Measurements from ENCODE around the gene IMPDH2. TPM values are rescaled to one million over a fixed set of nuclear protein-coding genes. Genes with fewer than 3 reads are reported as not detected.

IMPDH2 gene
- polyA plus RNA-seq, 3 donors, result 20.8 to 67.3 (median 21.0) TPM

- under 1% methylated on average over 60 of the region's 60 CpGs for WGBS (ENCODE audit: insufficient coverage)
- TF ChIP-seq CTCF (IDR thresholded peaks at IDR 0.05), result no peak
Observed at GRCh38 chr3:49021213-49021812, 7.9 kb downstream of the IMPDH2 start.

GRCh38 chr3:49020330-49021212 is 8.6 kb downstream of the IMPDH2 start:
- Histone ChIP-seq H2AFZ (ENCODE audit: insufficient read depth, low read depth, low read length, poor library complexity, severe bottlenecking) (peak overlapping the region; percentile 16), H3K9me3 (replicated peaks in 1 of 2; ENCODE audit: control insufficient read depth in 1 of 2, insufficient read depth in 1 of 2, low read length in 2 of 2) (no peaks in the 10 kb centered on the region), H3K9ac (ENCODE audit: insufficient read depth, low read length, poor library complexity, severe bottlenecking) (peak overlapping the region; percentile 98), H3K79me2 (ENCODE audit: insufficient read depth, low read length) (peaks cover 62% of the 10 kb centered on the region), H3K36me3 (replicated peaks in 1 of 2; ENCODE audit: control insufficient read depth in 1 of 2, insufficient read depth in 2 of 2, low read length in 2 of 2) (peaks cover 28 to 39% of the 10 kb centered on the region in 2 donors), H3K27me3 (ENCODE audit: control insufficient read depth in 2 of 2, insufficient read depth in 2 of 2, low read length in 2 of 2) (no peaks in the 10 kb centered on the region), H3K4me2 (replicated peaks; ENCODE audit: extremely low read depth, low read length, poor library complexity, severe bottlenecking) (peak overlapping the region; percentile 94), H4K20me1 (ENCODE audit: insufficient read depth, low read length) (peaks cover 7% of the 10 kb centered on the region), H3K27ac (ENCODE audit: low read depth in 1 of 2, low read length in 2 of 2) (peak overlapping the region; percentile 98), H3K4me1 (ENCODE audit: control insufficient read depth in 1 of 2, insufficient read depth in 2 of 2, low read length in 2 of 2) (peaks cover 41 to 50% of the 10 kb centered on the region in 2 donors), H3K4me3 (replicated peaks in 1 of 3; ENCODE audit: low read depth in 2 of 3, low read length in 3 of 3) (peak overlapping the region; percentile 71 to 90 (median 84))
- H3K36me3 Mint-ChIP-seq, result peaks cover 32 to 35% of the 10 kb centered on the region in 2 donors
- peak; percentile 68 to 83 (median 76) for DNase-seq
- H3K4me3 Mint-ChIP-seq, result peak overlapping the region; percentile 90 to 92
- peak overlapping the region; percentile 96 to 99 (median 98) for H3K27ac Mint-ChIP-seq
- no peaks in the 10 kb centered on the region for H3K9me3 Mint-ChIP-seq
- H3K4me1 Mint-ChIP-seq, result peaks cover 32% of the 10 kb centered on the region
- under 1% methylated on average over 39 of the region's 51 CpGs for WGBS (ENCODE audit: insufficient coverage)
- intact Hi-C loops (cut with micrococcal nuclease), result loop anchor here (1.0 to 5.0 kb wide), 4 partner anchors 9 to 72 kb away; partner anchors contain the start of genes QRICH1 (in 2 of the 2) and IMPDH2 (in 1 of the 2)
- H3K27me3 Mint-ChIP-seq (ENCODE audit: low read depth in 3 of 3), result peaks cover 0 to 2% (median 0%) of the 10 kb centered on the region in 3 donors
- TF ChIP-seq CTCF (IDR thresholded peaks at IDR 0.05), result no peak

More at GRCh38 chr3:49021213-49021812, 7.9 kb downstream of the IMPDH2 start:
- H3K4me1 Mint-ChIP-seq, result peaks cover 34% of the 10 kb centered on the region
- H3K4me2 ChIP-seq (replicated peaks; ENCODE audit: extremely low read depth, low read length, poor library complexity, severe bottlenecking), result peak overlapping the region; percentile 94
- H3K9me3 ChIP-seq (replicated peaks in 1 of 2; ENCODE audit: control insufficient read depth in 1 of 2, insufficient read depth in 1 of 2, low read length in 2 of 2), result no peaks in the 10 kb centered on the region
- peak overlapping the region; percentile 96 to 99 (median 98) for H3K27ac Mint-ChIP-seq
- peak overlapping the region; percentile 98 for H3K9ac ChIP-seq (ENCODE audit: insufficient read depth, low read length, poor library complexity, severe bottlenecking)
- intact Hi-C loops (cut with micrococcal nuclease), result loop anchor here (1.0 to 5.0 kb wide), 3 partner anchors 8 to 71 kb away; partner anchors contain the start of genes QRICH1 (in 2 of the 2) and IMPDH2 (in 1 of the 2)
- peaks cover 7% of the 10 kb centered on the region for H4K20me1 ChIP-seq (ENCODE audit: insufficient read depth, low read length)
- peak overlapping the region; percentile 98 for H3K27ac ChIP-seq (ENCODE audit: low read depth in 1 of 2, low read length in 2 of 2)
- no peaks in the 10 kb centered on the region for H3K9me3 Mint-ChIP-seq
- peaks cover 62% of the 10 kb centered on the region for H3K79me2 ChIP-seq (ENCODE audit: insufficient read depth, low read length)
- peaks cover 41 to 50% of the 10 kb centered on the region in 2 donors for H3K4me1 ChIP-seq (ENCODE audit: control insufficient read depth in 1 of 2, insufficient read depth in 2 of 2, low read length in 2 of 2)
- H3K36me3 Mint-ChIP-seq, result peaks cover 31 to 35% of the 10 kb centered on the region in 2 donors
- H3K4me3 ChIP-seq (replicated peaks in 1 of 3; ENCODE audit: low read depth in 2 of 3, low read length in 3 of 3), result peak overlapping the region; percentile 71 to 90 (median 84)
- peak; percentile 97 to 99 (median 98) for DNase-seq
- H3K27me3 Mint-ChIP-seq (ENCODE audit: low read depth in 3 of 3), result peaks cover 0 to 2% (median 0%) of the 10 kb centered on the region in 3 donors
- no peaks in the 10 kb centered on the region for H3K27me3 ChIP-seq (ENCODE audit: control insufficient read depth in 2 of 2, insufficient read depth in 2 of 2, low read length in 2 of 2)
- peaks cover 29 to 39% of the 10 kb centered on the region in 2 donors for H3K36me3 ChIP-seq (replicated peaks in 1 of 2; ENCODE audit: control insufficient read depth in 1 of 2, insufficient read depth in 2 of 2, low read length in 2 of 2)
- H2AFZ ChIP-seq (ENCODE audit: insufficient read depth, low read depth, low read length, poor library complexity, severe bottlenecking), result peak overlapping the region; percentile 89
- peak overlapping the region; percentile 90 to 92 for H3K4me3 Mint-ChIP-seq

Data from CD14-positive monocyte (primary cell).